H1 (cell line): ENCODE measurements around the gene FGF21. TPM values are rescaled to one million over a fixed set of nuclear protein-coding genes. Genes with fewer than 3 reads are reported as not detected.

Experiments used
- ATF2 ChIP-seq: IDR thresholded peaks from 2 replicates; pipeline ENCODE4 v1.6.1; 2012; ENCODE audit warnings: low read length, inconsistent platforms
- CHD7 ChIP-seq: fragments of 300-600 bp; sonication (generic); IDR thresholded peaks from 2 replicates; pipeline ENCODE4 v1.7.1; 2012; ENCODE audit warnings: low read length, moderate library complexity, mild to moderate bottlenecking, inconsistent platforms; ENCODE audit not compliant: insufficient replicate concordance
- E2F6 ChIP-seq: IDR thresholded peaks from 2 replicates; pipeline ENCODE4 v1.6.1; 2012; ENCODE audit warnings: inconsistent platforms
- RFX5 ChIP-seq: IDR thresholded peaks from 2 replicates; pipeline ENCODE4 v1.6.1; 2011; ENCODE audit warnings: low read depth, low read length, improper control_type of control experiment, borderline replicate concordance
- SAP30 ChIP-seq: fragments of 300-600 bp; sonication (generic); IDR thresholded peaks from 2 replicates; pipeline ENCODE4 v1.7.1; 2012; ENCODE audit warnings: low read length, moderate library complexity, mild to moderate bottlenecking, inconsistent platforms; ENCODE audit not compliant: insufficient read depth, insufficient replicate concordance
- SIRT6 ChIP-seq: IDR thresholded peaks from one replicate; pipeline ENCODE4 v1.7.1; 2012; ENCODE audit warnings: low read length, inconsistent platforms
- TAF7 ChIP-seq: optimal IDR thresholded peaks from 2 replicates; pipeline ENCODE3; 2011; ENCODE audit warnings: low read depth, mild to moderate bottlenecking, inconsistent platforms, low read length, moderate library complexity, borderline replicate concordance
- polyA plus RNA-seq, 7 experiments: library from polyadenylated mRNA; depleted of rRNA in 3 of 7; stranded (reverse) in 5 of 7; unstranded in 2 of 7; fragments of >200 nt in 5 of 7; fragments of 200-250 nt in 2 of 7; gene quantifications; 1 replicate in 5 of 7; 2 replicates in 1 of 7; 4 replicates in 1 of 7; pipeline versions ENCODE4 v1.2.1 to v1.2.3, GENCODE V29; 2011 to 2013; ENCODE audit warnings: missing spikeins in 2 of 7, mixed read lengths in 2 of 7
- total RNA-seq: library from RNA; stranded (reverse); fragmentation: NEBNext Ultra II Directional; extraction: Animal tissue kit (Norgen Biotek cat#: 25700); gene quantifications from 2 replicates; pipeline ENCODE4 v1.2.1, GENCODE V29; 2021

Gene FGF21
- total and polyA plus RNA-seq, 2 of the 8 experiments (the other 6 are each of a cell fraction or from before 2014, with no cell fraction given) = 0.48 to 0.80 TPM

- no peak for TF ChIP-seq CHD7
- no peak for TF ChIP-seq E2F6
- no peak for TF ChIP-seq SIRT6
- no peak for TF ChIP-seq RFX5
- no peak for TF ChIP-seq SAP30
- no peak for TF ChIP-seq ATF2
- TF ChIP-seq TAF7 = no peak
Measured at GRCh38 chr19:48720251-48720612, 35.1 kb upstream of the FGF21 start (continued).
